Esophagus squamous epithelium (tissue), 4 donors: Measurements from ENCODE around the gene HDAC11.

ENCODE experiments used
- CTCF ChIP-seq, 6 experiments: fragments of 450-650 bp in 4 of 6; fragments of 200-600 bp in 2 of 6; sonication (generic) in 2 of 6; IDR thresholded peaks; one replicate each; pipeline ENCODE4 v1.5.1; 2016 to 2019; ENCODE audit warnings: antibody characterized with exemption in 6 of 6, mild to moderate bottlenecking in 4 of 6, moderate library complexity in 4 of 6
- POLR2A ChIP-seq, 4 donors: fragments of 450-650 bp; IDR thresholded peaks; one replicate each; pipeline ENCODE4 v1.6.1; 2017; ENCODE audit warnings: antibody characterized with exemption in 4 of 4, mild to moderate bottlenecking in 4 of 4, moderate library complexity in 3 of 4

GRCh38 chr3:13543253-13543652 is 63.1 kb downstream of the HDAC11 start:
- TF ChIP-seq CTCF (IDR thresholded peaks at IDR 0.05) (no peak), POLR2A (IDR thresholded peaks at IDR 0.05) (no peak)
